CD4-positive, alpha-beta T cell treated with Interleukin-21 for 1 hour (primary cell): Measurements from ENCODE around the gene AIPL1.
"Not testable (repeated sequence)": the region's sequence is repeated elsewhere in the genome, so short reads cannot be mapped to it uniquely, and the experiment has no call there.

ENCODE experiments used
- DNase-seq: peaks from one replicate; pipeline ENCODE4 v3.0.0-alpha.2; 2020

AIPL1 gene

DNA sequence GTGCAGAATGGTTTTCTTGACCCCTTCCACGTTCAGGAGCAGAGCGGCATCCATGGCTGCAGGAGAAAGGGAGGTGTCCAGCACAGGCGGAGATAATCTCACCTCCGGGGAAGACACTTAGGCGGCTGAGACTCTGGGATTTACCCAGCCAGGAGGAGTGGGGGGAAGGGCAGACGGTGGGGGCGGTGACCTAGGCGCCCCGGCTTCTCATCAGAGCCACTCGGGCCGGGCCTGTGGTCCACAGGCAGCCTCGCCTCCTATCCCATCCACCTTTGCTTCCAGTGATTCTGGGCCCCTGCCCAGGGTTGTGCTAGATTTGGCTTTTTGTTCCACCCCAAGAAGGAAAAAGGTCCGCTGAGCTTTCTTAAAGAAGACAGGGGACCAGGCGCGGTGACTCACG, at the start of gene AIPL1:
AIPL1 (minus strand) TSS at position 71 of the 400 bp plus-strand sequence; CDS start at position 54, 17 bp downstream.
- no peak for DNase-seq

GRCh38 chr17:6483507-6483906, 48.6 kb upstream of the AIPL1 start:
- no peak for DNase-seq

DNA sequence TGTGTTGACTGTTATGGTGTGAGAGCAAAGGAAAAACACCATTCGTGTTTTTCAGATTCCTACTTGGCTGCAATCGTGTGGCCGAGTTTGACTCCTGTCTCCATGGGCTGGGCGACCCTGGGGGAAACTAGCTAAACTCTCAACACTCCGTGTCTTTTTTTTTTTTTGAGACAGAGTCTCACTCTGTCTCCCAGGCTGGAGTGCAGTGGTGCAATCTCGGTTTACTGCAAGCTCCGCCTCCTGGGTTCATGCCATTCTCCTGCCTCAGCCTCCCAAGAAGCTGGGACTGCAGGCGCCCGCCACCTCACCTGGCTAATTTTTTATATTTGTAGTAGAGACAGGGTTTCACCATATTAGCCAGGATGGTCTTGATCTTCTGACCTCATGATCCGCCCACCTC, 47.9 kb upstream of the AIPL1 start:
- DNase-seq: not testable (repeated sequence)

- no peak for DNase-seq
Measured at GRCh38 chr17:6482105-6482455, 47.2 kb upstream of the AIPL1 start.

DNA sequence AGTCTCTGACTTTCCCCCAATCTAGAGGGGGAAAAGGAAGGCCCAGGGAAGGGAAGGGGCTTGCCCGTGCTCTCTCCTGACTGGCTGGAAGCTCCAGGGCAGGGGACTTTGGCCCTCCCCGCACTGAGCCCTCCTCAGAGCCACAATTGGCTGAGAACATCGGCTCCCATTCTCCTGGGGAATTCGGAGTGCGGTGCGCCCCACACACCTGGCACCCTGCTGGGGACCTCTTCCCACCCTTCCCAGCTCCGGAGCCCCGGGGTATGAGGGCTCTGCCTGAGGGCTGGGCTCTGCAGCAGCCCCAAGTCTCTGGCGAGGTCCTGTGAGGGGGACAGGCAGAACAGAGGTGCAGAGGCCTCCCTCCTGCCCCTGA, 45.4 kb upstream of the AIPL1 start:
- no peak for DNase-seq

DNA sequence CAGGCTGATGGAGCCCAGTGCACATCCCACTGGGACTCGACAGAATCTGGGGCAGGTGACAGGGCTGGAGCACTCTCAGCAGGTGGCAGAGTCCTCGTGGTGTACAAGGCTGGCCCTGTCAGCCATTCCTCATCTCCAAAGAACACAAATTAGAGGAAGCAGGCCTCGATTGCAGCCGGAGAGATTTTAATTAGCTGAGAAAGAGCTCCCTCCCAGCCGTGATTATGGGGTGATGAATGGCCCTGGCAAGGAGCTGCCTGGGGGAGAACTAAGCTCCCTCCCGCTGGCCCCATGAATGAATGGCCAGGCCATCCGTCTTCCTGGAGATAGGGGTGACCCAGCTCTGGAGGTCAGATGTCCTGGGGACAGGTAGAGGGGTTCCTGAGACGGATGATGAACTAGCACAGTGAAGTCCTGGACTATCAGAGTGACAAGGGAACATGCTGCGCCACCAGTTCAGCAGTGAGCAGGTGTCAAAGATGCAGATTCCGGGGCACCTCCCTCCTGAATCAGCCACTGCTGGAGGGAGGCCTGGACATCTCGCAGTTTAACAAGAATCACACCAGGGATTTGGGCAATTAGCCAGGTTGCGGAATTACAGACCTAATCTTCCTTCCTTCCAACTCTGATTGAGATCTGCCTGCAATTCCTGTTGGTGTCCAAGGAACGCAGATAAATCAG, 44.8 kb upstream of the AIPL1 start:
- DNase-seq: no peak

DNA sequence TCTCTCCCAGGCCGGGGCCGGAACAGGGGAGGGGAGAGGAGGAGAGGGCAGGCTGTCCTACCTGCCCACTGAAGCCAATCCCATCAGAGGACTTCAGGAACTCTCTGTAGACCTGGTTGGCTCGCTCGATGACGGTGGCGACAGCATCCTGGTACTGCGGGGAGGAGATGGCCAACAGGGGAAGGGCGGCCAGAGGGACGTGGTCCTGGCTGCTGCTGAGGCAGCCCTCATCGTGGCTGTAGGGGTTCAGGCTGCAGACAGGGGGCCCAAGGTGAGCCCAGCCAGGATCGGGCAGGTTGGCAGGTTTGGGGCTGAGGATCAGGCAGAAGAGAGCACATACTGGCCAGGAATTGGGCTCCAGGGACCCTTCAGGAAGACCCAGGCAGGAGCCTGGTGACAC, 43.6 kb upstream of the AIPL1 start:
- no peak for DNase-seq

- DNase-seq: no peak
Measured at GRCh38 chr17:6477831-6478383, 43.0 kb upstream of the AIPL1 start.

GRCh38 chr17:6476810-6477179, 41.9 kb upstream of the AIPL1 start:
- DNase-seq: no peak

DNA sequence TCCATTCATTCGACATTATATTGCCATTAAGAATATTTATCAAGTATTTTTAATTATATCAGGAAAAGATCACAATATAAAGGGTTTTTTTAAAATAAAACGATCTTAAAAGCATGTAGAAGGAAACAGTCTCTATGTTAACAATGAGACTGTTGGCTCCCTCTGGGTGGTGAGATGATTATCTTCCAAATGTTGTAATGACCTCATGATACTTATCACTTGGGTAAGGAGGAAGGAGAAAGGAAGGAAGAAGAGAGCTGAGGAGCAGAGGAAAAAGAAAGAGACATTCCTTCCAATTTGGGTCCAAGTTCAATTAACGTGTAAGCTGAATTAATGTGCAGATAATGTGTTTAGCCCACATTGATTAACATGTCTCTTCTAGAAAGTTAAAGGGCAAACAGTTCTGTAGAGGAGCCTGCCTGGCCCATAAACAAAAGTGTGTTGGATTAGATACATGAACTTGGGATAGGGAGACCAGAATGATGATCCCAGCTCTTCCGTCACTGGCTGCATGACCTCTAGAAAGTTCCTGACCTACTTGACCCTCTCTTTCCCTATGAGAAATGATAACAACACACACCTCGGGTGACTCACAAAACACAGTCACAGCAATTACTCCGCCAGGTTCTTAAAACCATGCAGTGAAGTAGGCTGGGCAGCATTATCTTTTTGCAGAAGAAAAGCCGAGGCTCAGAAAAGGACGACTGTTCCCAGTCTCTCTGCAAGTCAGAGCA, 41.3 kb upstream of the AIPL1 start:
- no peak for DNase-seq

DNA sequence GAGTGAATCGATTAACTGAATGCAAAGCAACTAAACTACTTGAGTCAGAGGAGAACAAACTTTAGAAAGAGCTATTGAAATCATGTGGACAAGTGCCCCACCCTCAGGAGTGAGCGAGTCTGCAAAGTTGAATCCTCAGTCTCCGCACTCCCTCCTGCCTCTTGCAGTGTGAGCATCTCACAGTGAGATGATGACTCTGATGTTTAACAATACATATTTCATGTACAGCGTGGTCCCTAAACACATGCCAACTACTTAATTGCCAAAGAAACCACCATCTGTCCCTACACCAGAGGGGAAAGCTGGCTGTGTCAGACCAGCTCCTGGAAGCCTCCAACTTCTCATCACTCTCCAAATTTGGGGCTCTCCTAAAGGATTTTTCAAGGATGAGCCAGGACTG, 40.5 kb upstream of the AIPL1 start:
- no peak for DNase-seq

DNA sequence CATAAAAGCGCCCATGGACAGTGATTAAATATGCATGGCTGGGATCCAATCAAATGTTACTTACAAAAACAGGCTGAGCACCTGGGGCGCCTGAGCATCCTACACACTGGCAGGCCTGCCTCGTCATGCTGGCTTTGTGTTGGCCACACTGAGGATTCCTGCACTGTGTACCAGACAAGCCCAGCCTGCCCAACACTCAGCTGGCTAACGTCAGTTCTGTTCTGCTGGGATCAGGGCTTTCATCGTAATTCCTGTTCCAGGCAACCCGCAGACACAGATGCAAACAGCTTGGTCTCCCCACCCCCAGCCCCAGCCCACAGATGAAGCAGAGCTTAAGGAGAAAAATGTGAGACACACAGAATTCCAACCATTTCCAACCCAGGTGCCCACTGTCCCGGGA, 40.0 kb upstream of the AIPL1 start:
- DNase-seq: no peak

GRCh38 chr17:6474376-6474775, 39.5 kb upstream of the AIPL1 start:
- no peak for DNase-seq

DNA sequence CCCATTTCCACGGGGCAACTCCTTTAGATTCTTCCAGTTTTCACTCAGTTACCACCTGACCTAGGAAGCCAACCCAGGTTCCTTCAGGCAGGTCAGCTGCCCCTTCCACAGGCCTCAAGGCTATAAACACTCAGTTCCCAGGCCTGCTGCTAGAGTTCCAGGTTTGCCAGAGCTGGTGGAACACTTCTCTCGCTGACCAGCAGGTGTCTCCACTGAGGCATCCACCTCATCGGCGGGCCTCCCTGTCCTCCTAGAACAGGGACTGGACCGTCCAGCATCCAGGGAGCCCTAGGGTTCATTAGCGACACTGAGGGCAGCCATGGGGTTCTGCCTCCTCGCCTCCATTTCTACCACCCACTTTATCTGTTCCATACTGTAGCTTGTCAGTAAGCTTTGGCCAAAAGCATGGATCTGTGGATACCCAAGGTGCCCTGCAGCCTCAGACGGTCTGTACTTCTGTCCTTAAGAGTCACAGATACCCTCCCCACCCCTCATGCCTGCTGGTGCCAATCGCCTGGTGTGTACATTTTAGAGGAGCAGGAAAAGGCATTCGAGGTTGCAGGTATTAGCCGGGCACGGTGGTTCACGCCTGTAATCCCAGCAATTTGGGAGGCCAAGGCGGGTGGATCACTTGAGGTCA, 38.3 kb upstream of the AIPL1 start:
- DNase-seq: peak; percentile 65

GRCh38 chr17:6472517-6472916, 37.6 kb upstream of the AIPL1 start:
- DNase-seq: no peak

- no peak for DNase-seq
Measured at GRCh38 chr17:6471531-6472465, 36.9 kb upstream of the AIPL1 start.

DNA sequence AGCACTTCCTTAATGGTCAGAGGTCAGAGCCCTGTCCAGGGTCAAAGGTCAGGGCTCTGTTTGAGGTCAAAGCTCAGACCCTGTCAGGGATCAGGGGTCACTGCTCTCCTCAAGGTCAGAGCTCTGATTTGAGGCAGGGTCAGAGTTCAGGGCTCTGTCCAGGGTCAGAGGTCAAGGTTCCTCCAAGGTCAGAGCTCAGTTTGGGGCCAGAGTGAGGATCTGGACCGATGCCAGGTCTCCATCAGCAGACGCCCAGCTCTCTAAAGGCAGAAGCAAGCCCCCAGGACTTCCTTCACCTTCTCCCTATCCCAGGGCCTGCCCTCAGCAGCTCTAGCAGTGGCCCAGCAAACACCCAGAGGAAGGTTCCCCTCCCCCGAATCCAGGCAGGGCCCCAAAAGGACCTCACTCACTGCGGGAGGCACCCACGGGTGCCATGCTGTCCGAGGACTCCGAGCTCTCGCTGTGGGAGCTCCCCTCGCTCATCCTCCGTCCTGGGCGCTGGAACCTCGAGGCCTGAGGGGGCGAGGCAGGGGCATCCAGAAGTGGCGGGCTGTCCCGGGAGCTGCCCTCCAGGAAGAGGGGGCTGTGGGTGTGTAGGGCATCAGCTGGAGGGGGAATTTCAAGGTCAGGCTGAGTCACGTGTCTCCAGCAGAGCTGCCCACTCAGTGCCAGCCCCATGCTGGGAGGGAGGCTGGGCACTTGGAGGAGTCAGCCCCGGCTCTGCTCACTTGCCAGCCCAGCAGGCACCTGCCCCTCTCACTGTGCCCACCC, 36.0 kb upstream of the AIPL1 start:
- no peak for DNase-seq

DNA sequence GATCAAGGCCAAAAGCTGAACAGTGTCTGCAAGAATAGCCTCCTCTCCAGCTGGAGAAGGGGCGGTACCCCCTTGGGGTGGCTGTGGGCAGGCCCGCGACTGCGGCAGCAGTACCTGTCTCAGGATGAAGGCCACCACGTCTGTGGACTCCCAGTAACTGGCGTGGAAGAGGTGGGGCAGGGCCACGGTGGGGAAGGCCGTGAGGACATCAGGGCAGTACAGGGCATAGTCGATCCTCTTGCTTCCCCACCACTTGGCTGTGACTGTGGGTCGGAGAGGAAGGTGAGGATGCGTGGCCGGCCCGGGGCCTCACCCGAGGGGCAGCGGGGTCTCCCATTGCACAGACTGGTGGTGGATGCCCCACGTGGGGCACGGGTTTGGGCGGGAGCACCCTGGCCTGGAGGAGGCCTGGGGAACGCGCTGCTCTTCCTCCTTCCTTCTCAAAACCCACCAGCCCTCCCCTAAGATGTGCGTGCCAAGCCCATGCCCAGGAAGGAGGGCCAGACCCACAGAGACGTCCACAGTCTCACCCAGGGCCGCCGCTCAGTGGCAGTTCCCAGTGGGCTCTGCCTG, 35.3 kb upstream of the AIPL1 start:
- no peak for DNase-seq

- DNase-seq: no peak
Measured at GRCh38 chr17:6468051-6468790, 33.3 kb upstream of the AIPL1 start.

DNA sequence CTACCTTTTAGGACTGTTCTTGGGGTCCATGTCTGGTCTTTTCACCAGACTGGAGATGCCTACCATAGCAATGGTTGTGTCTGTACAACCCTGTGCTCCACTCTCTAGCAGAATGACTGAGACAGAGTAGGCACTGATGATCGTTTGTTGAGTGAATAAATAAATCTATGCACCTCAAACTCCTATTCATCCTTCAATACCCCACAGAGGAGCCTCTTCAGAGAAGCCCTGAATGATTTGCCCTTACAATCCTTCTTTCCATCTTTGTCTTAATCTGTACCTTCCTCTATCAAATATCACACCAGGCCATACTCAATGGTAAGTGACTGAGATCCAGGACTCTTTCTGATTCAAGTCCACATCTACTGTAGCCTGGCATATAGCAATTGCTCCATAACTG, 32.6 kb upstream of the AIPL1 start:
- DNase-seq: no peak
